Brain pericyte (primary cell): Measurements from ENCODE around the gene FGD3.

Experiments
- DNase-seq: peaks from one replicate; pipeline ENCODE4 v3.0.0-alpha.2; 2012; ENCODE audit warnings: low read depth, low spot score

Gene FGD3

GRCh38 chr9:93052791-93053540 lies 105.6 kb downstream of the FGD3 start:
- no peak for DNase-seq

GRCh38 chr9:93053781-93054331 lies 106.5 kb downstream of the FGD3 start:
- no peak for DNase-seq

GRCh38 chr9:93054758-93055704 lies 107.7 kb downstream of the FGD3 start:
- DNase-seq, result no peak

DNA sequence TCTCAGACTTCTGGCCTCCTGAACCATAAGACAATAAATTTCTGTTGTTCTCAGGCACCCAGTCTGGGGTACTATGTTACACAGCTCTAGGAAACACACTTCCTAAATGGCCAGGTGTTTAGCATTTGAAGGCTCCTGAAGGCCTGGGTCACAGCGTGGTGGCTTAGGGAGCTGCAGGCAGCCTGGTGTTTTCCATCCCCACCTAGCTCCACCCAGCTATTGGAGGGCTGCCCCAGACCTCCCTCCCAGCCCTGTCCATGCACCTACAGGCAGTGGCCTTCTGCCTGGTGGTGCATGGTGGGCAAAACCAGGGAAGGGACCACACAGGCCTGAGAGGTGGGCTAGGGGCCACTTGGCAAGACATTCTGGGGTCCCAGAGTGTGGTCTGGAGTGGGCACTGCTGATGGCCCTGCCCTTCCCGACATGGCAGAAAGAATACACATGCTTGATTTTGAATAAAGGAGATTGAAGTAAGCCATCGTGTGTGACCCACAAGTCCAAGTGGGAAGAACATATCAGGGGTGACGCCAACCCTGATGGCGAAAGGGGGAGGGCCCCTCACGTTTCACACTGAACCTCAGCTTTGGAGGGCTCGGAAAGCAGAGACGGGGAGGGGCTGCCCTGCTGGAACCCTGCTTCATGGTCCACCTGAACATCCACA lies 109.8 kb downstream of the FGD3 start:
- no peak for DNase-seq

DNA sequence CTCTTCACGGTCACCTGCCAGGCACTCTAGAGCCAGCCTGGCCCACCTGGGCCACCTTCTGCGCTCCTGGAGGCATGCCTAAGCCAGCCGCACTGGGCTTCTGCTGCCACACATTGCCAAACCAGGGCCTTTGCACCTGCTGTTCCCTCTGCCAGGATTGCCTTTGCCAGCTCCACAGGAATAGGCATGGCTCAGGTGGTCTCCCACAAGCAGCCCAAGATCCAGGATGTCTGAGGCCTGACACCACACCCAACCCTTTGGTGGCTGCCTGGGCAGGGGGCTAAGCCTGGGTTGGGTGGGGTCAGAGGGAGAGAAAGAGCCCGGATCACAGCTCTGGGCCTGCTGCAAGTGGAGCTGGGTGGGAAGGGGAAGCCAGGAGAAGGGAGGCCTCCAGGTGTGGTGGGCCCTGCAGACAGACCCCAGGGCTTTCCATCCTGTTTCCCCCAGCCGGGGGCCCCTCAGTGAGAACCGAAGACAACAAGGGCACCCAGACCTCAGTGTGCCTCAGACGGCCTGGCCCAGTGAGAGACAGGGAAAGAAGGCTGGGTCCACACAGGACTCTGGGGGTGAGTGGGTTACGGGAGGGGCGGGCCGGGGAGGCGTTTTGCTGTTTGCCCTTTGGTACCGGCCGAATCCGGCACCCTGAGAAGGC lies 110.5 kb downstream of the FGD3 start:
- DNase-seq, result no peak

GRCh38 chr9:93058355-93059010 lies 111.2 kb downstream of the FGD3 start, which contains the start of gene SUSD3:
SUSD3 (plus strand) TSS chr9:93058701; CDS start chr9:93058743, 42 bp downstream.
- DNase-seq, result no peak

GRCh38 chr9:93059011-93059714 lies 111.8 kb downstream of the FGD3 start:
- no peak for DNase-seq

GRCh38 chr9:93059715-93060578 lies 112.6 kb downstream of the FGD3 start:
- DNase-seq, result no peak

- DNase-seq, result no peak
These were observed 113.5 kb downstream of the FGD3 start for GRCh38 chr9:93060746-93061259.

- no peak for DNase-seq
These were observed 114.0 kb downstream of the FGD3 start for GRCh38 chr9:93061260-93061751.

GRCh38 chr9:93061791-93062763 lies 114.8 kb downstream of the FGD3 start:
- DNase-seq, result no peak

GRCh38 chr9:93064392-93065134 lies 117.2 kb downstream of the FGD3 start:
- no peak for DNase-seq

GRCh38 chr9:93065135-93065720 lies 117.9 kb downstream of the FGD3 start:
- no peak for DNase-seq

GRCh38 chr9:93066978-93067603 lies 119.8 kb downstream of the FGD3 start:
- no peak for DNase-seq

- no peak for DNase-seq
These were observed 121.6 kb downstream of the FGD3 start for GRCh38 chr9:93068956-93069355.

DNA sequence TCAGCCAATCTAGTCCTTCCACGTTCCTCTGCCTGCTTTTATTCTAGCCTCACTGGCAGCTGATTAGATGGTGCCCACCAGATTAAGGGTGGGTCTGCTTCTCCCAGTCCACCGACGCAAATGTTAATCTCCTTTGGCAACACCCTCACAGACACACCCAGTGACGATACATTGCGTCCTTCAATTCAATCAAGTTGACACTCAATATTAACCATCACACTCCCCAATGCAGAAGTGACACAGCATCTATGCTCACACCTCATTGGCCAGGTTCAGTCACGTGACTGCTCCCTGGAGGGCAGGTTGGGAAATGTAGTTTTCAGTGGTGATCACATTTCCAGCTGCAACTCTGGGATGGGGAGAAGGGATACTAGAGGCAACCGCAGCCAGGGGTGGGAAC lies 124.1 kb downstream of the FGD3 start:
- no peak for DNase-seq
